Smooth muscle cell (in vitro differentiated cells): ENCODE measurements around the gene EFL1. TPM values are rescaled to one million over a fixed set of nuclear protein-coding genes. Genes with fewer than 3 reads are reported as not detected.
"Not testable (repeated sequence)": the region's sequence is repeated elsewhere in the genome, so short reads cannot be mapped to it uniquely, and the experiment has no call there.

Experiments
- DNase-seq: peaks from one replicate; lab custom pipeline; 2025; ENCODE audit not compliant: unreplicated experiment; lab: John Stamatoyannopoulos, UW
- H2AFZ ChIP-seq: fragments of 200-600 bp; sonication (generic); 2 replicates; pipeline ENCODE4 v1.6.0; 2016; ENCODE audit warnings: antibody characterized with exemption, low read depth, mild to moderate bottlenecking
- H3F3A ChIP-seq: fragments of 200-600 bp; sonication (generic); 2 replicates; pipeline ENCODE4 v1.6.0; 2017; ENCODE audit warnings: antibody characterized with exemption, low read depth
- H3K27ac ChIP-seq: fragments of 200-600 bp; sonication (generic); 2 replicates; pipeline ENCODE4 v1.5.1; 2016; ENCODE audit warnings: low read depth, mild to moderate bottlenecking
- H3K27me3 ChIP-seq: fragments of 200-600 bp; sonication (generic); 2 replicates; pipeline ENCODE4 v1.6.1; 2016; ENCODE audit warnings: low read depth, mild to moderate bottlenecking
- H3K36me3 ChIP-seq: fragments of 200-600 bp; sonication (generic); 2 replicates; pipeline ENCODE4 v1.5.1; 2016; ENCODE audit warnings: low read depth
- H3K4me1 ChIP-seq: fragments of 200-600 bp; sonication (generic); 2 replicates; pipeline ENCODE4 v1.5.1; 2016; ENCODE audit warnings: low read depth
- H3K4me2 ChIP-seq: fragments of 200-600 bp; sonication (generic); 2 replicates; pipeline ENCODE4 v1.6.0; 2016; ENCODE audit warnings: mild to moderate bottlenecking
- H3K4me3 ChIP-seq: fragments of 200-600 bp; sonication (generic); 2 replicates; pipeline ENCODE4 v1.5.1; 2016; ENCODE audit warnings: mild to moderate bottlenecking
- H3K79me2 ChIP-seq: fragments of 200-600 bp; sonication (generic); 2 replicates; pipeline ENCODE4 v1.6.0; 2016; ENCODE audit warnings: low read depth, mild to moderate bottlenecking
- H3K9ac ChIP-seq: fragments of 200-600 bp; sonication (generic); 2 replicates; pipeline ENCODE4 v1.6.0; 2016; ENCODE audit warnings: low read depth
- H3K9me3 ChIP-seq: fragments of 200-600 bp; sonication (generic); replicated peaks from 2 replicates; pipeline ENCODE4 v1.5.1; 2016; ENCODE audit warnings: low read depth
- H4K20me1 ChIP-seq: fragments of 200-600 bp; sonication (generic); 2 replicates; pipeline ENCODE4 v1.6.0; 2016; ENCODE audit warnings: low read depth
- WGBS: methylation state at CpG from one replicate; pipeline ENCODE4 v1.1.7; 2016; ENCODE audit warnings: low lambda C conversion rate; 5-methylcytosine and 5-hydroxymethylcytosine counted together
- polyA plus RNA-seq: library from polyadenylated mRNA; unstranded; fragments of >200 nt; fragmentation: Nextera tagmentation; extraction: Ambion mirVana; gene quantifications from 2 replicates; pipeline ENCODE4 v1.2.1, GENCODE V29; 2016
- total RNA-seq: library from RNA; depleted of rRNA; stranded (reverse); fragments of >200 nt; gene quantifications from 2 replicates; pipeline ENCODE4 v1.2.3, GENCODE V29; 2014
- TF ChIP-seq, protein P1 (sequence below): fragments of 200-600 bp; sonication (generic); IDR thresholded peaks from 2 replicates; pipeline ENCODE4 v1.5.1; 2017; ENCODE audit warnings: borderline replicate concordance, mild to moderate bottlenecking, antibody characterized with exemption; ENCODE audit not compliant: insufficient read depth, poor library complexity, severe bottlenecking

EFL1 gene
- total and polyA plus RNA-seq, 2 experiments from 2014 or later, result 4.5 to 12.8 TPM

- Histone ChIP-seq H4K20me1 (no peaks in the 10 kb centered on the region), H3F3A (no peaks in the 10 kb centered on the region), H3K4me3 (no peak overlapping the region), H3K9ac (no peak overlapping the region), H3K79me2 (no peaks in the 10 kb centered on the region), H2AFZ (no peak overlapping the region), H3K36me3 (no peaks in the 10 kb centered on the region), H3K4me2 (no peak overlapping the region), H3K27me3 (no peaks in the 10 kb centered on the region), H3K9me3 (no peaks in the 10 kb centered on the region), H3K4me1 (no peaks in the 10 kb centered on the region), H3K27ac (no peak overlapping the region)
- WGBS, result 81% methylated on average over 10 of the region's 12 CpGs
- TF ChIP-seq, protein P1, sequence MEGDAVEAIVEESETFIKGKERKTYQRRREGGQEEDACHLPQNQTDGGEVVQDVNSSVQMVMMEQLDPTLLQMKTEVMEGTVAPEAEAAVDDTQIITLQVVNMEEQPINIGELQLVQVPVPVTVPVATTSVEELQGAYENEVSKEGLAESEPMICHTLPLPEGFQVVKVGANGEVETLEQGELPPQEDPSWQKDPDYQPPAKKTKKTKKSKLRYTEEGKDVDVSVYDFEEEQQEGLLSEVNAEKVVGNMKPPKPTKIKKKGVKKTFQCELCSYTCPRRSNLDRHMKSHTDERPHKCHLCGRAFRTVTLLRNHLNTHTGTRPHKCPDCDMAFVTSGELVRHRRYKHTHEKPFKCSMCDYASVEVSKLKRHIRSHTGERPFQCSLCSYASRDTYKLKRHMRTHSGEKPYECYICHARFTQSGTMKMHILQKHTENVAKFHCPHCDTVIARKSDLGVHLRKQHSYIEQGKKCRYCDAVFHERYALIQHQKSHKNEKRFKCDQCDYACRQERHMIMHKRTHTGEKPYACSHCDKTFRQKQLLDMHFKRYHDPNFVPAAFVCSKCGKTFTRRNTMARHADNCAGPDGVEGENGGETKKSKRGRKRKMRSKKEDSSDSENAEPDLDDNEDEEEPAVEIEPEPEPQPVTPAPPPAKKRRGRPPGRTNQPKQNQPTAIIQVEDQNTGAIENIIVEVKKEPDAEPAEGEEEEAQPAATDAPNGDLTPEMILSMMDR, result no peak
- no peak for DNase-seq
Observed at GRCh38 chr15:82303956-82304777, 41.6 kb upstream of the EFL1 start.

GRCh38 chr15:82301296-82302016, 38.9 kb upstream of the EFL1 start:
- TF ChIP-seq, protein P1, result no peak
- H3K9me3 ChIP-seq, result no peaks in the 10 kb centered on the region
- H3K9ac ChIP-seq, result no peak overlapping the region
- no peak overlapping the region for H3K4me2 ChIP-seq
- H3K79me2 ChIP-seq, result no peaks in the 10 kb centered on the region
- H4K20me1 ChIP-seq, result no peaks in the 10 kb centered on the region
- H3K27me3 ChIP-seq, result no peaks in the 10 kb centered on the region
- H3K4me3 ChIP-seq, result no peak overlapping the region
- no peaks in the 10 kb centered on the region for H3K36me3 ChIP-seq
- no peaks in the 10 kb centered on the region for H3F3A ChIP-seq
- no peaks in the 10 kb centered on the region for H3K4me1 ChIP-seq
- no peak for DNase-seq
- H3K27ac ChIP-seq, result no peak overlapping the region
- 88% methylated on average over 3 of the region's 3 CpGs for WGBS
- no peak overlapping the region for H2AFZ ChIP-seq

GRCh38 chr15:82300883-82301282, 38.3 kb upstream of the EFL1 start:
- no peaks in the 10 kb centered on the region for H3K27me3 ChIP-seq
- H3K79me2 ChIP-seq, result no peaks in the 10 kb centered on the region
- H2AFZ ChIP-seq, result no peak overlapping the region
- H3F3A ChIP-seq, result no peaks in the 10 kb centered on the region
- H3K4me2 ChIP-seq, result no peak overlapping the region
- H3K36me3 ChIP-seq, result no peaks in the 10 kb centered on the region
- TF ChIP-seq, protein P1, result no peak
- no peaks in the 10 kb centered on the region for H3K9me3 ChIP-seq
- no peaks in the 10 kb centered on the region for H3K4me1 ChIP-seq
- no peaks in the 10 kb centered on the region for H4K20me1 ChIP-seq
- H3K27ac ChIP-seq, result no peak overlapping the region
- no peak overlapping the region for H3K4me3 ChIP-seq
- no peak for DNase-seq
- H3K9ac ChIP-seq, result no peak overlapping the region
- WGBS, result 87% methylated on average over 7 of the region's 7 CpGs

- not testable (repeated sequence) for H3K4me2 ChIP-seq, H3K4me1 ChIP-seq, H3K27ac ChIP-seq, H3K4me3 ChIP-seq, H2AFZ ChIP-seq, H3F3A ChIP-seq, H3K27me3 ChIP-seq, H3K9me3 ChIP-seq, H3K36me3 ChIP-seq, H4K20me1 ChIP-seq, DNase-seq, H3K79me2 ChIP-seq, H3K9ac ChIP-seq
- 32% methylated on average over 6 of the region's 6 CpGs for WGBS
Observed at GRCh38 chr15:82300326-82300725, 37.8 kb upstream of the EFL1 start.

DNA sequence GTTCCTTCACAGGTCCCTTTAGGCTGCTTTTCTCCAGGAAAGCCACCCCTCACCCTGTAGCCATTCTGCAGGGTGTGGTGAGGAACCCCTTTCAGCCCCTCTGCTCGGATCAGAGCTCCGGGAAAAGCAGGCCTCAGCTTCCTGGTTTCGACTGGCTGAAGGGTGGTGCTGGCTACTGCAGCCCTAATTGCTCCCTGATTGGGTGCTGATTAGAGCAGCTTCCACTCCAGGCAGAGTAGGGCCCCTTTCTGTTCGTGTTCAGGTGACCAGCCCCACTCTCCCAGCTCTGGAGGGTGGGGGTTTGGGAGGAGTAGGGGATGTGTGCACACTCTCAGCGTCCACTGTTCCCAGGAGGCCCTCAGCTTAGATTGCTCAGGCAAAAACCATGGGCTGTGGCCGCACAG, 37.0 kb upstream of the EFL1 start:
- not testable (repeated sequence) for H3K27me3 ChIP-seq, H2AFZ ChIP-seq, H3K4me2 ChIP-seq, H3K79me2 ChIP-seq, H3K27ac ChIP-seq, H3K36me3 ChIP-seq, H3K9me3 ChIP-seq, H4K20me1 ChIP-seq, H3K4me3 ChIP-seq, H3K4me1 ChIP-seq, H3F3A ChIP-seq, H3K9ac ChIP-seq, DNase-seq
- WGBS, result 81% methylated on average over 4 of the region's 6 CpGs
